Left lung (tissue), 10 donors: ENCODE results near the gene ANO2. TPM values are rescaled to one million over a fixed set of nuclear protein-coding genes. Genes with fewer than 3 reads are reported as not detected.

ENCODE experiments used
- ATAC-seq: fragments of 200-7000 bp; cut with Tn5 transposase; one replicate; pipeline ENCODE4 v1.9.1; 2020; ENCODE audit warnings: moderate library complexity
- DNase-seq, 4 donors: peaks; one replicate each; pipeline ENCODE4 v3.0.0-alpha.2; 2013 to 2020
- H3K27ac ChIP-seq, 2 donors: fragments of 200-600 bp; sonication (generic) in 1 of 2; one replicate each; pipeline versions ENCODE4 v1.5.0 to v1.8.0; 2020 to 2021
- H3K27me3 ChIP-seq, 2 donors: fragments of 200-600 bp; sonication (generic) in 1 of 2; one replicate each; pipeline versions ENCODE4 v1.5.0 to v1.8.0; 2020 to 2021
- H3K36me3 ChIP-seq, 2 donors: fragments of 200-600 bp; sonication (generic) in 1 of 2; one replicate each; pipeline versions ENCODE4 v1.5.0 to v1.8.0; 2020 to 2021
- H3K4me1 ChIP-seq, 2 donors: fragments of 200-600 bp; one replicate each; pipeline ENCODE4 v1.8.0; 2021
- H3K4me3 ChIP-seq, 2 donors: fragments of 200-600 bp; sonication (generic) in 1 of 2; one replicate each; pipeline versions ENCODE4 v1.5.0 to v1.8.0; 2020 to 2021; ENCODE audit warnings: mild to moderate bottlenecking in 1 of 2
- H3K9me3 ChIP-seq, 2 donors: fragments of 200-600 bp; sonication (generic) in 1 of 2; one replicate each; pipeline versions ENCODE4 v1.5.0 to v1.8.0; 2020 to 2021
- CTCF ChIP-seq, 2 donors: fragments of 200-600 bp; sonication (generic) in 1 of 2; IDR thresholded peaks; one replicate each; pipeline versions ENCODE4 v1.5.0 to v1.8.0; 2021; ENCODE audit warnings: antibody characterized with exemption in 2 of 2
- intact Hi-C, 2 donors: fragments of 100-400 bp; cut with DNase I; formaldehyde crosslinking; loops; one replicate each; pipeline versions ENCODE4 v1.11.2 to v1.14.2; 2022
- polyA plus RNA-seq, 6 donors: library from polyadenylated mRNA; unstranded; fragments of 120-200 nt; gene quantifications; one replicate each; pipeline ENCODE4 v1.2.1, GENCODE V29; 2013; ENCODE audit not compliant: insufficient read length in 6 of 6
- total RNA-seq, 2 donors: library from RNA; stranded (reverse); fragmentation: NEBNext Ultra II Directional; extraction: Animal tissue kit (Norgen Biotek cat#: 25700); gene quantifications; one replicate each; pipeline ENCODE4 v1.2.1, GENCODE V29; 2021
- donor health status: DM: no; HTN: yes; CAD: no.
- donor health status: DM: no; HTN: no; CAD: no.

The ANO2 gene
- total and polyA plus RNA-seq, 8 donors: 3.4 to 10.5 (median 6.1) TPM

- no peak for DNase-seq
- H3K27me3 ChIP-seq: peaks cover 0 to 7% of the 10 kb centered on the region in 2 donors
- no peak for TF ChIP-seq CTCF (IDR thresholded peaks at IDR 0.05)
- H3K4me1 ChIP-seq: no peaks in the 10 kb centered on the region
- H3K27ac ChIP-seq: no peak overlapping the region
- no peaks in the 10 kb centered on the region for H3K9me3 ChIP-seq
- intact Hi-C loops: no loop called here
- H3K4me3 ChIP-seq: no peak overlapping the region
- no peak for ATAC-seq
- H3K36me3 ChIP-seq: no peaks in the 10 kb centered on the region
Observed at GRCh38 chr12:5716976-5717375, 228.1 kb downstream of the ANO2 start.

DNA sequence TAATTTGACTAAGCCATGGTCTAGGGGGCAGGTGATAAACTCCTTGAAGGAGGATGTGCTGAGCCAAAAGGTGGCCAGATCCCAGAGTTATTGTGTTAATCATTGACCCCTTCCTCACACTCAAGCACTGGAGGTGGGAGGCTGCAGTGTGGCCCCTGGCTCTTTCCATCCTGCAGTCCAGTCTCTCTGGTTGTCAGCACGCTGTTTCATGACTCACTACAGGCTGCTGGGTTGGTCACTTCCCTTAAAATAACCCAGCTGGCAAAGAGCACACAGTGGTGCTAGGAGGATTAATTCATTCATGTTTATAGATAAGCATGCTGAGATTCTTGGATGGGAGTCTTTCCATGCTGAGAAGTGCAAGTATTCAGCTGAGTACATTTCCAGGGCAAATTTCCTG, 228.9 kb downstream of the ANO2 start:
- H3K36me3 ChIP-seq: no peaks in the 10 kb centered on the region
- H3K4me3 ChIP-seq: no peak overlapping the region
- no peak for TF ChIP-seq CTCF (IDR thresholded peaks at IDR 0.05)
- DNase-seq: no peak
- peak; percentile 40 for ATAC-seq
- no peaks in the 10 kb centered on the region for H3K9me3 ChIP-seq
- intact Hi-C loops: no loop called here
- H3K27me3 ChIP-seq: no peaks in the 10 kb centered on the region
- no peaks in the 10 kb centered on the region for H3K4me1 ChIP-seq
- H3K27ac ChIP-seq: no peak overlapping the region

GRCh38 chr12:5715021-5715420, 230.0 kb downstream of the ANO2 start:
- intact Hi-C loops: no loop called here
- no peak overlapping the region for H3K27ac ChIP-seq
- H3K9me3 ChIP-seq: no peaks in the 10 kb centered on the region
- TF ChIP-seq CTCF (IDR thresholded peaks at IDR 0.05): no peak
- DNase-seq: no peak
- H3K4me3 ChIP-seq: no peak overlapping the region
- H3K27me3 ChIP-seq: no peaks in the 10 kb centered on the region
- H3K4me1 ChIP-seq: no peaks in the 10 kb centered on the region
- ATAC-seq: no peak
- no peaks in the 10 kb centered on the region for H3K36me3 ChIP-seq

DNA sequence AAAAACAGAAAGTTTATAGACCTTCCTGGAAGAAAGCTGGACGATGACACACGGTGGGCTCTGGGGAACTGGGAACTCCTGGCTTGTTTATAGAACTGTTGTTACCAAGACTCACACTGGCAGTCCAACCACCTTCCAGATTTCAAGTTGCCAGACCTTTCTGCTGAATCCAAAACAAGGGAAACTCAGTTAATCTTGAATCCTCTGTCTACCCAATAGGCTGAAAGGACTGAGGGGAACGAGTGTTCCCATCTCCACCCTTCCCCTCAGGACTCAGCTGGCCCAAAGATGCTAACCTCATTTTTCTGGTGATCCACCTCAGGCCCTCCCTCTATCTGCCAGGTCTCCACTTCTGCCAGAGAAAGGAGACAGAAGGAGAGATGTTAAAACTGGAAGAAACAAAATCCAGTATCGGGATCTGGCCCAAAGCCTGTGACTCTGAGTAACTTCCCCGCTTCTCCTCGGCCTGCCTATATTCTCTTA, 231.4 kb downstream of the ANO2 start:
- ATAC-seq (no peak), DNase-seq (no peak)
- no peak overlapping the region for H3K27ac ChIP-seq
- no peaks in the 10 kb centered on the region for H3K9me3 ChIP-seq
- H3K36me3 ChIP-seq: no peaks in the 10 kb centered on the region
- H3K27me3 ChIP-seq: no peaks in the 10 kb centered on the region
- no peak for TF ChIP-seq CTCF (IDR thresholded peaks at IDR 0.05)
- no peaks in the 10 kb centered on the region for H3K4me1 ChIP-seq
- intact Hi-C loops: no loop called here
- no peak overlapping the region for H3K4me3 ChIP-seq

DNA sequence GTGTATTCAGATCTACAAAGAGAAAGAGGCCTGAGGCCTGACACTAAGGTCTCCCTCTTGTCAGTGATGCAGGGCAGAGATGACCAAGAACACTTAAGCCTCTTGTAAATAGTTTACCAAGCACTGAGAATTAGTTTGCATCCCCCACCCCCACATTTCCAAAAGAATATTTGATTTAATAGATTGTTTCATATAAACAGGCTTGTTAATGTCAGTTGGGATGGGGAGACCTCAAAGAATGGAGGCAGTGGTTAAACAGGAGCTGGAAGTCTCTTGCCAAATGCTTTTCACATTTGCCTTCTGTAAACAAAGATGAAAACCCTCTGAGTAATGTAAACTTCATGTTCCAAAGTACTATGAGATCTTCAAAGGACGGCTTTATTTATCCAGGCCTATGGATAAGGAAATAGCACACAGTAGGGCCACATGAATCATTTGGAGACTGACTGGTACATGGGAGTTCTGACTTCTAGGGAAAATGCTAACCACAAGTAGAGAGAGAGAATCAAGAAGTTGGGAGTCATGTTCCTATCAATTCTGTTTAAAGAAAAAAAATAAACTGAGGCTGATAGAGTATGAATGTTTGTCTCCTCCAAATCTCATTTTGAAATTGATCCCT, 234.7 kb downstream of the ANO2 start:
- TF ChIP-seq CTCF (IDR thresholded peaks at IDR 0.05): no peak
- H3K4me1 ChIP-seq: no peaks in the 10 kb centered on the region
- H3K27ac ChIP-seq: no peak overlapping the region
- ATAC-seq: no peak
- intact Hi-C loops: no loop called here
- H3K27me3 ChIP-seq: no peaks in the 10 kb centered on the region
- H3K4me3 ChIP-seq: no peak overlapping the region
- no peak for DNase-seq
- H3K36me3 ChIP-seq: no peaks in the 10 kb centered on the region
- H3K9me3 ChIP-seq: no peaks in the 10 kb centered on the region
